A549 treated with ZK216348 at 1 μM for 4 hours (cell line): Measurements from ENCODE around the gene LPXN. TPM values are rescaled to one million over a fixed set of nuclear protein-coding genes. Genes with fewer than 3 reads are reported as not detected.

Source experiments
- total RNA-seq: library from RNA; stranded (reverse); fragments of 200-300 nt; extraction: Qiagen RNA extraction; gene quantifications from 5 replicates; pipeline ENCODE4 v1.2.3, GENCODE V29; 2022; ENCODE audit warnings: low read depth

LPXN gene
- 2.2 to 4.1 TPM (median 2.5 TPM) in 5 replicates for total RNA-seq

GRCh38 chr11:58575377-58576020 lies at the start of gene LPXN:
Gene LPXN (minus strand): TSS chr11:58575856. CDS start chr11:58575772, 84 bp downstream.

GRCh38 chr11:58622344-58622743 lies 46.7 kb upstream of the LPXN start, which contains the start of gene CNTF:
Gene CNTF (plus strand): TSS chr11:58622665. CDS start chr11:58622753, 88 bp downstream.

GRCh38 chr11:58578635-58579191 lies 3.1 kb upstream of the LPXN start, which contains the start of gene ZFP91:
Gene ZFP91 (plus strand): TSS chr11:58579063. CDS start chr11:58579282, 219 bp downstream.

GRCh38 chr11:58508005-58508404 lies 67.7 kb downstream of the LPXN start, which contains the start of gene OR5B21:
Gene OR5B21 (minus strand): TSS chr11:58508105. CDS start chr11:58508105, 0 bp downstream.

Other genes starting within 250 kb of the LPXN start
- not detected in 5 replicates for gene OR5B17, start 216.8 kb downstream of the LPXN start, total RNA-seq
- gene OR5B3, start 169.0 kb downstream of the LPXN start, total RNA-seq: not detected in 5 replicates
- not detected in 5 replicates for gene OR5B2, start 147.7 kb downstream of the LPXN start, total RNA-seq
- gene OR5B12, start 133.6 kb downstream of the LPXN start, total RNA-seq: not detected in 5 replicates
- gene OR5B21, start 67.8 kb downstream of the LPXN start, total RNA-seq: not detected in 5 replicates
- 26.9 to 47.6 TPM (median 42.3 TPM) in 5 replicates for gene ZFP91, start 3.2 kb upstream of the LPXN start, total RNA-seq
- 0.95 to 1.5 TPM (median 1.2 TPM) in 5 replicates for gene CNTF, start 46.8 kb upstream of the LPXN start, total RNA-seq
- not detected in 5 replicates for gene GLYAT, start 156.1 kb upstream of the LPXN start, total RNA-seq